WTC11 (cell line): ENCODE data around the gene PDZD2.

Source experiments
- ATF2 ChIP-seq: sonication (generic); formaldehyde crosslinking; IDR thresholded peaks from 2 replicates; pipeline ENCODE4 v1.8.1; 2022; ENCODE audit warnings: low read depth, missing genetic modification reagents, borderline replicate concordance
- CREM ChIP-seq: sonication (generic); formaldehyde crosslinking; IDR thresholded peaks from 2 replicates; pipeline ENCODE4 v1.8.1; 2022; ENCODE audit warnings: mild to moderate bottlenecking, missing genetic modification reagents, moderate library complexity
- FOXP1 ChIP-seq: sonication (generic); formaldehyde crosslinking; IDR thresholded peaks from 2 replicates; pipeline ENCODE4 v1.8.0; 2022; ENCODE audit warnings: missing genetic modification reagents, mild to moderate bottlenecking, moderate library complexity, borderline replicate concordance
- FOXP4 ChIP-seq: sonication (generic); formaldehyde crosslinking; IDR thresholded peaks from 2 replicates; pipeline ENCODE4 v1.8.0; 2022; ENCODE audit warnings: mild to moderate bottlenecking, missing genetic modification reagents
- IRF2 ChIP-seq: sonication (generic); formaldehyde crosslinking; IDR thresholded peaks from 2 replicates; pipeline ENCODE4 v1.8.0; 2022; ENCODE audit warnings: low read depth, missing genetic modification reagents, borderline replicate concordance
- KAT7 ChIP-seq: sonication (generic); formaldehyde crosslinking; IDR thresholded peaks from 2 replicates; pipeline ENCODE4 v1.8.1; 2023; ENCODE audit warnings: missing genetic modification reagents, mild to moderate bottlenecking, borderline replicate concordance
- NR1H2 ChIP-seq: sonication (generic); formaldehyde crosslinking; IDR thresholded peaks from 2 replicates; pipeline ENCODE4 v1.9.0; 2021; ENCODE audit warnings: mild to moderate bottlenecking, moderate library complexity, missing genetic modification reagents
- RELA ChIP-seq: sonication (generic); formaldehyde crosslinking; IDR thresholded peaks from 2 replicates; pipeline ENCODE4 v1.8.1; 2022; ENCODE audit warnings: missing genetic modification reagents, mild to moderate bottlenecking, borderline replicate concordance
- SP1 ChIP-seq: sonication (generic); formaldehyde crosslinking; conservative IDR thresholded peaks from 2 replicates; pipeline ENCODE4 v1.8.1; 2022; ENCODE audit warnings: missing genetic modification reagents
- USF1 ChIP-seq: sonication (generic); formaldehyde crosslinking; IDR thresholded peaks from 2 replicates; pipeline ENCODE4 v1.8.0; 2022; ENCODE audit warnings: mild to moderate bottlenecking, missing genetic modification reagents
- ZNF219 ChIP-seq: sonication (generic); formaldehyde crosslinking; IDR thresholded peaks from 2 replicates; pipeline ENCODE4 v1.8.0; 2023; ENCODE audit warnings: missing genetic modification reagents, mild to moderate bottlenecking, borderline replicate concordance
- TF ChIP-seq, protein P1 (sequence below): sonication (generic); formaldehyde crosslinking; IDR thresholded peaks from 2 replicates; pipeline ENCODE4 v1.8.1; 2022; ENCODE audit warnings: low read depth, mild to moderate bottlenecking, moderate library complexity, missing genetic modification reagents, borderline replicate concordance
- TF ChIP-seq, protein P2 (sequence below): fragments of 200-600 bp; IDR thresholded peaks from 2 replicates; pipeline ENCODE4 v1.8.0; 2022; ENCODE audit warnings: antibody characterized with exemption

GRCh38 chr5:31995714-31996113 is 356.8 kb downstream of the PDZD2 start:
- TF ChIP-seq, protein P1, sequence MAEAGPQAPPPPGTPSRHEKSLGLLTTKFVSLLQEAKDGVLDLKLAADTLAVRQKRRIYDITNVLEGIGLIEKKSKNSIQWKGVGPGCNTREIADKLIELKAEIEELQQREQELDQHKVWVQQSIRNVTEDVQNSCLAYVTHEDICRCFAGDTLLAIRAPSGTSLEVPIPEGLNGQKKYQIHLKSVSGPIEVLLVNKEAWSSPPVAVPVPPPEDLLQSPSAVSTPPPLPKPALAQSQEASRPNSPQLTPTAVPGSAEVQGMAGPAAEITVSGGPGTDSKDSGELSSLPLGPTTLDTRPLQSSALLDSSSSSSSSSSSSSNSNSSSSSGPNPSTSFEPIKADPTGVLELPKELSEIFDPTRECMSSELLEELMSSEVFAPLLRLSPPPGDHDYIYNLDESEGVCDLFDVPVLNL = no peak
- TF ChIP-seq, protein P2, sequence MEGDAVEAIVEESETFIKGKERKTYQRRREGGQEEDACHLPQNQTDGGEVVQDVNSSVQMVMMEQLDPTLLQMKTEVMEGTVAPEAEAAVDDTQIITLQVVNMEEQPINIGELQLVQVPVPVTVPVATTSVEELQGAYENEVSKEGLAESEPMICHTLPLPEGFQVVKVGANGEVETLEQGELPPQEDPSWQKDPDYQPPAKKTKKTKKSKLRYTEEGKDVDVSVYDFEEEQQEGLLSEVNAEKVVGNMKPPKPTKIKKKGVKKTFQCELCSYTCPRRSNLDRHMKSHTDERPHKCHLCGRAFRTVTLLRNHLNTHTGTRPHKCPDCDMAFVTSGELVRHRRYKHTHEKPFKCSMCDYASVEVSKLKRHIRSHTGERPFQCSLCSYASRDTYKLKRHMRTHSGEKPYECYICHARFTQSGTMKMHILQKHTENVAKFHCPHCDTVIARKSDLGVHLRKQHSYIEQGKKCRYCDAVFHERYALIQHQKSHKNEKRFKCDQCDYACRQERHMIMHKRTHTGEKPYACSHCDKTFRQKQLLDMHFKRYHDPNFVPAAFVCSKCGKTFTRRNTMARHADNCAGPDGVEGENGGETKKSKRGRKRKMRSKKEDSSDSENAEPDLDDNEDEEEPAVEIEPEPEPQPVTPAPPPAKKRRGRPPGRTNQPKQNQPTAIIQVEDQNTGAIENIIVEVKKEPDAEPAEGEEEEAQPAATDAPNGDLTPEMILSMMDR = no peak
- TF ChIP-seq CREM (no peak), KAT7 (CRISPR knock-in tag) (no peak), USF1 (CRISPR knock-in tag) (no peak), RELA (no peak), NR1H2 (CRISPR knock-in tag) (no peak), ATF2 (CRISPR knock-in tag) (no peak), FOXP1 (CRISPR knock-in tag) (no peak), SP1 (CRISPR knock-in tag) (no peak), IRF2 (CRISPR knock-in tag) (no peak), ZNF219 (no peak), FOXP4 (CRISPR knock-in tag) (no peak)
